Epithelial cell of prostate (primary cell): ENCODE data around the gene TRIM39.
"Not testable (repeated sequence)": the region's sequence is repeated elsewhere in the genome, so short reads cannot be mapped to it uniquely, and the experiment has no call there.

Experiments used
- DNase-seq: peaks from one replicate; pipeline ENCODE4 v3.0.0-alpha.2; 2011; ENCODE audit warnings: low read depth, low spot score
- H3K27ac ChIP-seq: fragments of 450-650 bp; 2 replicates; pipeline ENCODE4 v1.5.1; 2017; ENCODE audit warnings: mild to moderate bottlenecking

The TRIM39 gene

GRCh38 chr6:30326526-30327231 is at the start of gene TRIM39:
Gene TRIM39, plus strand, starts transcription at chr6:30326927. Its CDS starts 2,391 bp downstream, at chr6:30329318.
- no peak for DNase-seq
- H3K27ac ChIP-seq, result peak within 1 kb of the TSS; percentile 95

DNA sequence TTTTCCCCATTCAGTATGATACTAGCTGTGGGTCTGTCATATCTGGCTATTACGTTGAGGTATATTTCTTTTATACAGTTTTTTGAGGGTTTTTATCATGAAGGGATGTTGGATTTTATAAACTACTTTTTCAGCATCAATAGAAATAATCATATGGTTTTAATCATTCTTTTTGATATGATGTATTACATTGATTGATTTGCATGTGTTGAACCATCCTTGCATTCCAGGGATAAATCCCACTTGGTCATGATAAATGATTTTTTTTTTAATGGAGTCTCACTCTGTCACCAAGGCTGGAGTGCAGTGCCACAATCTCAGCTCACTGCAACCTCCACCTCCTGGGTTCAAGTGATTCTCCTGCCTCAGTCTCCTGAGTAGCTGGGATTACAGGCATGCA is 45.7 kb upstream of the TRIM39 start:
- not testable (repeated sequence) for H3K27ac ChIP-seq, DNase-seq

- DNase-seq, result no peak
- H3K27ac ChIP-seq, result no peak overlapping the region
Measured at GRCh38 chr6:30282522-30282921, 44.2 kb upstream of the TRIM39 start.

GRCh38 chr6:30283761-30284160 is 43.0 kb upstream of the TRIM39 start:
- DNase-seq, result no peak

GRCh38 chr6:30287139-30287538 is 39.6 kb upstream of the TRIM39 start:
- DNase-seq, result no peak
- no peak overlapping the region for H3K27ac ChIP-seq

More at GRCh38 chr6:30283761-30284160, 43.0 kb upstream of the TRIM39 start:
- no peak overlapping the region for H3K27ac ChIP-seq

DNA sequence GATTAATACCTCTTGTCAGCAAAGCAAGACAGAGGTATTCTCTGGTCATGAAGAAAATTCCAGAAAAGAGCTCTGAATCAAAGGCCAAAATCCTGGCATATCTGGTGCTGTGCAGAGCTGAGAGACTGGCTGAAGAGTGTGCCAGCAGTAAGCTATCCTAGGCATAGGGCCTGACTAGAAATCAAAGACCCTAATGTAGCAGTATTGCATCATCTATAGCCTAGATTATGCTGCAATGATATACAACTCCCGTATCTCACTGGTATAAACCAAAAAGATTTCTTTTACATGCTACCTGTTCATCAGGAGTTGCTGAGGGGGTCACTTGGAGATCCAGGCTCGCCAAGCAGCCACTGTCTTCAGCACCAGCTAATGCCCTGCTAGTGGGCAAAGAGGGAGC is 30.9 kb upstream of the TRIM39 start:
- H3K27ac ChIP-seq, result no peak overlapping the region
- no peak for DNase-seq

- H3K27ac ChIP-seq, result no peak overlapping the region
- no peak for DNase-seq
Measured at GRCh38 chr6:30304002-30304401, 22.7 kb upstream of the TRIM39 start.

DNA sequence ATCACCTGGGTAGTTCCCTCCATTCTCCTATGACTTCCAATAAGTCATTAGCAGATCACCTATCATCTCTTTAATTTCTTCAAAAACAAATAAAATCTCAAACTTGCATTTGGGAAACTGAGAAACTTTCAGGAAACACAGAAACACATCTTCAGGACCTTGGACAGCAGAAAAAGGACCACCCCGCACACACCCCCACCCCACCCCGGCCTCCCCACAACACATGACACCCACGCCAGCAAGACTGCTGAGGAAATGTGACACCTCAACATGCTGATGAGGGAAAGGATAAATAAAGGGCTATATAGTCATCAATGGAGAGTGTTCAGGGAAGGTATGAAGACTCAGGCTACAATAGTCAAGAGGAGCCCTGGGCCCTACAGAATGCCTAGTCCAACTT is 15.6 kb upstream of the TRIM39 start:
- H3K27ac ChIP-seq, result no peak overlapping the region
- DNase-seq, result no peak

- no peak overlapping the region for H3K27ac ChIP-seq
- DNase-seq, result no peak
Measured at GRCh38 chr6:30311671-30312070, 15.1 kb upstream of the TRIM39 start.

GRCh38 chr6:30312266-30312665 is 14.5 kb upstream of the TRIM39 start:
- H3K27ac ChIP-seq, result no peak overlapping the region
- DNase-seq, result no peak

DNA sequence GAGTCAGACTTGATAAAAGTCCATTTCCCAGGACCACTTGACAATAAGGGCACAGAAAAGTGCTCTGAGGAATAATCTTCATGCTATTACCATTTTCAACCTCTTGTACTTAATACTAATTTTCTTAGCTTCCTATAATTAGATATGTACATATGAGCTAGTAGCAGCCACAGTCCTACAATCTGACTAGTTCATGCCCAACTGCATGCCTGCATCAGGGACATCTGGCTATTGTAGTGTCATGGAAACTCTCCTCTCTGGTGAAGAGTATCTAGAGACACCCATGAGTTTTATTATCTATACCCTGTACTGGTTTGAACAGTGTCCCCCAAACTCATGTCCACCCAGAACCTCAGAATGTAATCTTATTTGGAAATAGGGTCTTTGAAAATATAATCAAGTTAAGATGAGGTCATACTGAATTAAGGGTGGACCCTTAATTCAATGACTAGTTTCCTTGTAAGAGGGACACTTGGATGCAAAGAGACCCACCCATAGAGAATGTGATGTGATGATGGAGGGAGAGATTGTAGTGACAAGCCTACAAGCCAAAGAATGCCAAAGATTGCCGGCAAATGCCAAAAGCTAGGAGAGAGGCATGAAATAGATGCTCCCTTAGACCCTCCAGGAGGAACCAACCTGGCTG is 13.9 kb upstream of the TRIM39 start:
- H3K27ac ChIP-seq, result no peak overlapping the region
- DNase-seq, result no peak

DNA sequence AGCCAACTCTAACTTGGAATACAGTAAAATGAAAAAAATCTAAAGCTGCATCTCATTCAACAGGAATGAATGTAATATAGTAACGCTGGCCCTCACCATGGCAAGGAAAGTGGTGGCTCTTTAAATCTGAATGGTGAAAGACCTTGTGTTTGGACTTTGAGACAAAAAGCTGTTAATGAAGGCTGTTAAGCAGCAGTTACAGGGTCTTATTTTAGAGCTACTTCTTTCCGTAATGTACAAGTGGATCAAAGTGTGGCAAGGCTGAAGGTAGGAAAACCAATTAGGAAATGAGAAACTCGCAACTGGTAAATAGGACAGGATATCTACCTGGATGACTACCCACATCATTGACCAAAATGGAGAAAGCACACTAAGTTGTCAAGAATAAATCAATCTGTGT is 11.6 kb upstream of the TRIM39 start:
- DNase-seq, result no peak
- no peak overlapping the region for H3K27ac ChIP-seq

DNA sequence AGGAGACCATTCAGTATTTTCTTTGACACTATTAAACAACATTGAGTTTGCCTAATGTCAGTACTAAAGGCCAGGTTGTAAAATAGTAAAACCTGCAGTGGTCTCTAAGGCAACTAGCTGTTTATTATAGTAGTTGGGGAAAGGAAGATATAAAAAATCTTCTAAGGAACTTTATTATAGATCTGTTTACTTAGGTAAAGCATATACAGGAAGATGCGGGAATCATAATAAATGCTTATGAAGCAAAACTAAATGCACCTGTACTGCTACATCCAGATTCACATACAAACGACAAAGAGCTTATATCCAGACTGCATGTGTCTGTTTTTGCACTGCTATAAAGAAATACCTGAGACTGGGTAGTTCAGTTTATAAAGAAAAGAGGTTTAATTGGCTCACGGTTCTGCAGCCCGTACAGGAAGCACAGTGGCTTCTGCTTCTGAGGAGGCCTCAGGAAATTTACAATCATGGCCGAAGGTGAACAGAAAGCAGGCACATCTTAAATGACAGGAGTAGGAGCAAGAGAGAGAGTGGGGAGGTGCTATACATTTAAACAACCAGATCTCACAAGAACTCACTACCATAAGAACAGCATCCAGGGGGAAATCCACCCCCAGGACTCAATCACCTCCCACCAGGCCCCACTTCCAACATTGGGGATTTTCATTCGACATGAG is 8.7 kb upstream of the TRIM39 start:
- no peak overlapping the region for H3K27ac ChIP-seq
- DNase-seq, result no peak

- no peak for DNase-seq
- H3K27ac ChIP-seq, result no peak overlapping the region
Measured at GRCh38 chr6:30319146-30319835, 7.4 kb upstream of the TRIM39 start.

DNA sequence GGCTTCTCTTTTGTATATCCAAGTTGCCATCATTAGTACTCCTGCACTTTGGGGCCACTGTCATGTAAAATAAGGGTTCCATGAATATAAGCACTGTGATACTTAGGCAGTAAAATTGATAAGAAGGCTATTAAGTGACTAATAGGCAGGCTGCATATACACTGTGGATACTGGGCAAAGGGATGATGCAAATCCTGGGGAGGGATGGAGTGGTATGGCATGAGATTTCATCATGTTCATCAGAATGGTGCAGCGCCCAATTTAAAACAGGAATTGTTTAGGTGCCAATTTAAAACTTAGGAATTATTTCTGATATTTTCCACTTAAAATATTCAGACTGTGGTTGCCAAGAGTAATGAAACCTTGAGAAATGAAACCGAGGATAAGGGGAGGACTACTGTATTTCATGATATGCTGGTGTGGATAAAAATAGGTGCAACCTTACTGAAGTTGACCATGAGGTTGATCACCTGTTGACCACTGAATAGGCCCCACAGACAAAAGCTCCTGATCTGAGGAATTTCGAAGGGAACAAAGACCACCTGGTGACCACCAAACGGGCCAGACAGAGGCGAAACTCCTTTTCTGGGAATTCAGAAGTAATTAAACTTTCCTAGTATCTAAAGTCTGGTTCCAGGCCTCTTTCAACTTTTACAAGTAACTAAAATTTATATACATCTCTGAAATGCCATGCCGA is 4.9 kb upstream of the TRIM39 start:
- no peak for DNase-seq
- peak overlapping the region; percentile 95 for H3K27ac ChIP-seq

- no peak for DNase-seq
- H3K27ac ChIP-seq, result peak overlapping the region; percentile 95
Measured at GRCh38 chr6:30322527-30323501, 3.9 kb upstream of the TRIM39 start.

DNA sequence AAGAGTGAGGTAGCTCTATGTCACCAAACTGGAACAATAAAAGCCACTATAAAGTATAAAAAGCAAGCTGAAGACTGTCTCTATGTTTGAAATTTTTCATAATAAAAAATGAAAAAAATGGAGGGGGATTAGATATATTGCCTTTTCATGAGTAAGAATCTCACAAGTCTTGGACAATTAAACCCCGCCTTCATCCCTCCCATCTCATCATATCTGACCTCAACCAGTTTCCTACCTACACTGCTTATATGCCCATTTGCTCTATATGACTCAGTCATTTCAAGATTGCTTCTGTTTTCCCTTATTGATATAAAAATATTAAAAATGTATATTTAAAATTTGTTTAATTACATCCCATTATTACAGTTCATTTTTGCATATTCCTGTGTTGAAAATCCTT is 2.9 kb upstream of the TRIM39 start:
- peak overlapping the region; percentile 95 for H3K27ac ChIP-seq
- no peak for DNase-seq

DNA sequence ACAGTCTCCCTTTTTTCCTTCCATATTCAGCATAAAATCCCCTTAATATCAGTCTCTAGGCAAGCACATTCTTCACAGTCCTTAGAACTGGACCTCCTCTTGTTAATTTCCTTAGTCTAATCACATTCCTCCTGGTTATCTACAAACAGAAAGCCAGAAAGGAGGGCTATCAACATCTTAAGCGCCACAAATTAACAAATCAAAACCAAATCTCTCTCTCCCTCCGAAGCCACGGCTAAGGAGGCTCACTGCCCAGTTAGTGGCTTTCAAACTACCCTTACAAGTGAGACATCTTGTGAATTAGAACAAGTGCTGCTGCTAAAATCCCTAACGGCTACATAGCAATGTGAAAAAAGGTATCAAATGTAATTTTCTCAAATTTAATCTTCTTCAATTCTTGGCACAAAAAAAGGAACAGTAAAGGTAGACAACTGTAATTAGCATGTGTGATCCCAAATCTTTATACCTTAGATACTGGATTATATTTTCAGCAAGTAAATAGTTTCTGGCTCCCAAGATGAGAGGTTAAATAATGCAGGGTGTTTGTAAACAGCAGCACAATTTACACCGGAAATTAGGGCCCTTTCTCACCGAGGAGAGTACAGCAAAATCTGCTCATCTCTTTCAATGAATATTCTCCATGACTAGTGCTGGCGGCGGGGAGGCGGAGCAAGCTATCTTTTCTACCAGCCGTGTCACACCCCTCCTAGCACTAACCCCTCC is 1.4 kb upstream of the TRIM39 start:
- DNase-seq, result no peak
- H3K27ac ChIP-seq, result peak overlapping the region; percentile 95
